ENCODE results near the gene SSTR5. TPM values are rescaled to one million over a fixed set of nuclear protein-coding genes. Genes with fewer than 3 reads are reported as not detected.
A peak's percentile ranks its signal among the peaks of the same experiment; 100 is the strongest.

Gene SSTR5
- total RNA-seq, 2 donors from 2014 or later, result 1.3 to 10.7 TPM

GRCh38 chr16:1108299-1109252 lies 36.0 kb downstream of the SSTR5 start:
- intact Hi-C loops (cut with DNase I), result no loop called here
- ATAC-seq, result peak; percentile 60 to 61
- peak; percentile 48 for DNase-seq

DNA sequence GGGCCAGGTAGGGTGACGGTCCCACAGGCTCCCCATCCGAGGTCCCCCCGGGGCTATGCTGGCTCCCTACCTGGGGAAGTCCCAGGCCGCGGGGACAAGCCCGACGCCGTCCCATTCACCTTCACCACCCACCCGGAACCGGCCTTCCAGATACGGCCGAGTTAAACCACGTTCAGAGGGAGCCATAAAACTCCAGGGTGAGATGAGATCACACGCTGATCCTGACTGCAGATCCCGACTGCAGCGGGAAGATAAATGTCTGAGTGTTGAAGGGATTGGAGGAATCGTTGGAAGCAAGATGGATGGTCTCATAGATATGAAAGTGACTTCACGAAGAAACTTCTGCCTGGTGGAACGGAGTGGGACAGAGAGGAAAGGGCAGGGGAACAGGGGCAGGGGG lies 37.1 kb downstream of the SSTR5 start:
- DNase-seq, result no peak
- no peak for ATAC-seq
- intact Hi-C loops (cut with DNase I), result no loop called here

- DNase-seq, result no peak
- intact Hi-C loops (cut with DNase I), result no loop called here
- no peak for ATAC-seq
Measured at GRCh38 chr16:1112506-1113184, 40.1 kb downstream of the SSTR5 start.

DNA sequence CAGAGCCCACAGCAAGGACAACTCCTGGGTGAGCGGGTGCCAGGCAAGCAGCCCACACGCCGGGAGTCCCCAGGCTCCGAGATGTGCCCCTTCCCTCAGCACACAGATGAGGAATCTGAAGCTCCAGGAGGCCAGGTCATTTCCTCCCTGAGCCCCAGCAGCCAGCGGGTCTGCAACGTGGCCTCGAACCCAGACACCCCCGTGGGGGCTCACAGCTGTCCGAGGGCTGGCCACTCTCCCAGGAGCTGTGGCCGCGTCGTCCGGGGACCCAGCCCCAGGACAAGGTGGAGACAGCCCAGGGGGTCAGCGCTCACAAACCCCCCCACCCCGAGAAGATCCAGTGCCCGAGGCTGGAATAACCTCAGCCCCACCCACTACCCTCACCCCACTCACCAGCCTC lies 40.9 kb downstream of the SSTR5 start:
- DNase-seq, result no peak
- ATAC-seq, result no peak
- intact Hi-C loops (cut with DNase I), result no loop called here

- intact Hi-C loops (cut with DNase I), result no loop called here
- DNase-seq (no peak), ATAC-seq (no peak)
Measured at GRCh38 chr16:1113889-1114526, 41.5 kb downstream of the SSTR5 start.

GRCh38 chr16:1116693-1117077 lies 44.1 kb downstream of the SSTR5 start:
- DNase-seq (no peak), ATAC-seq (no peak)
- intact Hi-C loops (cut with DNase I), result loop anchor here in 1 of 2 donors (5.0 kb wide), 1 partner anchor 66 kb away; no protein-coding TSS in a partner anchor

DNA sequence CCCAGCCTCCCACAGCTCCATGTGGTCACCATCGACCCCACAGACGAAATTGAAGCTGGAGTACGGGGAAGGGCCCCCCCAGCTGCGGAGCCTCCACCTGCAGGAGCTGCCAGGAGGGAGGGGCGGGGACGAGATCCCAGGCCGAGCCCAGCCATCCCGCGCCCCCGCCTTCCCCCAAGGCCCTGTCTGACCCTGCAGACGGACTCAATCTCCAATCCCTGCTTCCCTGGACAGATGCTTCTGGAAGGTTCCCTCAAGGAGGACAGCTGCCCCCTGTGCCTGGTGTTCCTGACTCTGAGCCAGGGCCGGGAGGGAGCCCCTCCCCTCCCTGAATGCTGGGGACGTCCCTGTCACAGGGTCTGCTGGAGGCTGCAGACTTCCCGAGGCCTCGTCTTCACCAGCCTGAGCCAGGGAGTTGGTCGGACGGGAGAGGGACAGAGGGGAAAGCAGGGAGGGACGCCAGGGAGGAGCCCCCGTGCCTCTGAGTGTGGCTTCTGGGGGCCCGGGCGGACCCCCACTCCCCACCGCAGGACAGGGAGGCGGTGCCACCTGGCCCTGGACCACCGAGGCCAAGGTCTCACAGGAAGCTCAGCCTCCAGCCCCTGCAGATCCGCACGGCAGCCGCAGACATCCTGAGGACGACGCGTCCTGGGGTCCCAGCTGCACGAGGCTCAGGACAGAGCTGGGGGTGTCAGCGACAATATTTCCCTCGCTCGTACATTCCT lies 44.8 kb downstream of the SSTR5 start:
- no peak for DNase-seq
- no peak for ATAC-seq
- intact Hi-C loops (cut with DNase I), result loop anchor here in 1 of 2 donors (5.0 kb wide), 1 partner anchor 65 kb away; no protein-coding TSS in a partner anchor

DNA sequence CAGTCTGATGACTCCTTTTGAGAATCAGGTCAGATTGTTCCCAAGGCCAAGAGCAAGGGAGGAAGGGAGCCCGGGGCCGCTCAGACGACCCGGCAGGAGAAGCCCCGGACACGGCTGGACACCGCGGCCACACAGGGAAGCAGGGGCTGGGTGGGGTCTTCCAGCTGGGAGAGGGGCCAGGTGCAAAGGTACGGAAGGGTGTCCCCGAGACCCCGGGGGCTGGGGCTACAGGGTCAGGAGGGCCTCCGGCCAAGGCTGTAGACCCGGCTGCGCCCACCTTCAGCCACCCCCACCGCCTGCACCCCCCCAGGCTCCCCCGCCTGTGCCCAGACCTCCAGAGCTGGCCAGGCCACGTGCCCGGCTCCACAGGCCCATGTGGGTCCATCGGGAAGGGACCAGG lies 45.4 kb downstream of the SSTR5 start:
- no peak for DNase-seq
- no peak for ATAC-seq
- intact Hi-C loops (cut with DNase I), result loop anchor here in 1 of 2 donors (5.0 kb wide), 1 partner anchor 64 kb away; no protein-coding TSS in a partner anchor

GRCh38 chr16:1119129-1119528 lies 46.6 kb downstream of the SSTR5 start:
- ATAC-seq (no peak), DNase-seq (no peak)
- intact Hi-C loops (cut with DNase I), result loop anchor here in 1 of 2 donors (5.0 kb wide), 1 partner anchor 63 kb away; no protein-coding TSS in a partner anchor

- ATAC-seq (no peak), DNase-seq (no peak)
- intact Hi-C loops (cut with DNase I), result loop anchor here in 1 of 2 donors (5.0 kb wide), 1 partner anchor 62 kb away; no protein-coding TSS in a partner anchor
Measured at GRCh38 chr16:1119766-1120576, 47.4 kb downstream of the SSTR5 start.

DNA sequence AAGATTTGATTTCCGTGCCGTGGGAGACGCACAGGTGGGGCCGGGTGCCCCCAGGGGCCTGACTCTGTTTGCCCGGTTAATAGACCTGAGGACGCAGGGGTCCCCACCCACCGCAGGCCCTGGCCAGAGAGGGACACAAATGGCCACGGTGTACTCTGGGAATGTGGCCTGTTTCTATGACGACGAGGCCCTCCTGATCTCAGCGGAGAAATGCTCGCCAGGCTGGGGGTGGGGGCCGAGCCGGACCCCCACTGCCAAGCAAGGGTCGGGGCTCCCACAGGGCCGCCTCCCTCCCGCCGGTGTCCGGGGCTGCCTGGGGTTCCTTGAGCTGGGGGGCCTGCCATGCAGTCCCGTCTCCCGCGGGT lies 48.0 kb downstream of the SSTR5 start:
- DNase-seq, result no peak
- no peak for ATAC-seq
- intact Hi-C loops (cut with DNase I), result no loop called here

- ATAC-seq (no peak), DNase-seq (no peak)
- intact Hi-C loops (cut with DNase I), result no loop called here
Measured at GRCh38 chr16:1121009-1121408, 48.5 kb downstream of the SSTR5 start.

- intact Hi-C loops (cut with DNase I), result no loop called here
- ATAC-seq, result no peak
- no peak for DNase-seq
Measured at GRCh38 chr16:1121601-1122397, 49.3 kb downstream of the SSTR5 start.

DNA sequence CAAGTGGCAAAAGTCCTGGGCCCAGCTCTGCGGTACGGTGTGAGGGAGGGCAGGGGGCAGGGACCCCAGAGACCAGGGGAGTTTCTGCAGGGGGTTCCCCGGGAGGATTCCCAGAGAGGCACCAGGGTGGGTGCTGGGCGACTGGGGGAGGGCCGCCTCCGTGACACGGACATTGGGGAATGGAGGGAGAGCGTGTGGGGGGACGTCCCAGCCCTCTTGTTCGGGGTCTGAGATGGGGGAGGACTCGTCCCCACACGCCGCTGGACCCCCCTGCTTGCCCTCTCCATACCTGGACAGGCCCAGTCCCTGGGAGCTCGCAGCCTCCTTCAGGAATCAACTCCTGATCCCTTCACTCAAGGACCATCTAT lies 49.8 kb downstream of the SSTR5 start:
- DNase-seq, result no peak
- intact Hi-C loops (cut with DNase I), result no loop called here
- ATAC-seq, result no peak

DNA sequence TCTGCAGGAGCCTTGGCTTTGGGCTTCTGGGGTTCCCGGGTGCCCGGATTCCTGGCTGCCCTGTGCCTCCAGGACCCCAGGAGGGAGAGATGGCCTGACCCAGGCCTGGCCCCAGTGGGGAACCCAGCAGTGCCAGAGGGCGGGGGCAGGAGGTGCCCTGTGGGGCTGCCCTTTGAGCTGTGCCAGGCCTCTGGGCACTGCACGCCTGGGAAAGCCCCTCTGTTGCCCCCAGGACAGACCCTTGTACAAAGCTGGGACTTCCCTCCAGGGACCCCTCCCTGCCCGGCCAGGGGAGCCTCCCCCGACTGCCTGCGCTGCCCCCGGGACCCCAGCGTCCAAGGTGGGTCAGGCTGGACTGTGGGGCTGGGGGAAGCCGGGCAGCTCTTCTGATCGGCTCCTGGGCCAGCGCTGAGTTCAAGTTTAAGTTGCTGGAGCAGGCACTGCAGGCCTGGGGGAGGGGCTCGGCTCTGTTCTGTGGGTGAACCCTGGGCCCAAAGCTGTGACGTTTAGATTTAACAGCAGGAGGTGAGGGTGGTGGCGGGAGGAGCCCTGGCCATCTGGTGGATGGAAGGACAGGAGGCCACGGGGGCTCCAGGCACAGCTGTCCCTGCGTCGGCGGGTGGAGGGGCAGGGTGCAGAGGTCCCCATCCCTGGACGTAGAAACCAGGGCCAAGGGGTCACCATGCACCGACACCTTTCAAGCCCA lies 51.1 kb downstream of the SSTR5 start:
- ATAC-seq (no peak), DNase-seq (no peak)
- intact Hi-C loops (cut with DNase I), result no loop called here

DNA sequence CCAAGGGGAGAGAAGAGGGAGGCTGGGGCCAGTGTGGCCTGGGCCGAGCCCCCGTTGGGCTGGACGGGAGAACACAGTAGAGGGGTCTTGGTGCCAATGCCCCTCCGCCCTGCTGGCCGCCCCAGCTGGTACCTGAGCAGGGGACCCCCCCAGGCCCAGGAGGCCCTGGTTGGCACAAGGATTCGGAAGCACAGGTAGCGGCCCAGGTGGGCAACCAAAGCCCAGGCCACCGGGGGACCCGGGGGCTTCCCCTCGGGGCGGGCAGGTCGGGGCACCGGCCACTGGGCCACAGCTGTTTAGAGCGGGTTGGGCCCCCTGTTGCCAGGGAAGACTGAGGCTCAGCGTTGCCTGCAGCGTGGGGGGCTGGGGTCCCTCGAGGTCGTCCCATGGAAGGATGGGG lies 51.7 kb downstream of the SSTR5 start:
- DNase-seq (no peak), ATAC-seq (no peak)
- intact Hi-C loops (cut with DNase I), result no loop called here

DNA sequence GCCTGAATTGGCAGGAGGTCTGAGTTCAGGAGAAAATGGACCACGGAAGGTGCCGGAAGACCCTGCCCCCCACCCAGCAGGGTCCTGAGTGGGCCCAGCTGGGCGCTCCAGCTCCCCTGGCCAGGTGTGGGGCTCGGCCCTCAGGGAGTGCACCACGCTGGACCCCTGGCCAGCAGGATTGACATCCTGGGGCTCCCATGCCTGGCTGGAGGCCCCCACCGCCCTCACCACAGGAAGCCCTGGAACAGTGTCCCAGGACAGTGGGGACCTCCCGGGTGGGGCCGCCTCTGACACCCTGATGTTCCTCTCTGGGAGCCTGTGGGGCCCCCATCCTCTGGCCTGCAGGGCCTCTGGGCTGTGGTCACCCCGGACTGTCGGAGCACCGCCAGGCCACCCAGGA lies 52.2 kb downstream of the SSTR5 start:
- no peak for ATAC-seq
- intact Hi-C loops (cut with DNase I), result no loop called here
- DNase-seq, result no peak

All from left cardiac atrium (tissue), 4 donors.